ENCODE measurements around the gene NFAM1.

The NFAM1 gene

GRCh38 chr22:42365111-42365865 lies 66.9 kb downstream of the NFAM1 start:
- FAIRE-seq (no peak), DNase-seq (ENCODE audit: insufficient read length, low spot score) (no peak)

- FAIRE-seq (no peak), DNase-seq (ENCODE audit: insufficient read length, low spot score) (no peak)
Observed at GRCh38 chr22:42364604-42365110, 67.5 kb downstream of the NFAM1 start.

GRCh38 chr22:42363892-42364291 lies 68.3 kb downstream of the NFAM1 start:
- DNase-seq (ENCODE audit: insufficient read length, low spot score) (no peak), FAIRE-seq (no peak)

- no peak for FAIRE-seq
- no peak for DNase-seq (ENCODE audit: insufficient read length, low spot score)
Observed at GRCh38 chr22:42361523-42361922, 70.7 kb downstream of the NFAM1 start.

- FAIRE-seq, result no peak
- no peak for DNase-seq (ENCODE audit: insufficient read length, low spot score)
Observed at GRCh38 chr22:42360348-42360747, 71.9 kb downstream of the NFAM1 start.

GRCh38 chr22:42358643-42359558 lies 73.3 kb downstream of the NFAM1 start:
- no peak for DNase-seq (ENCODE audit: insufficient read length, low spot score)
- no peak for FAIRE-seq

GRCh38 chr22:42357634-42358296 lies 74.4 kb downstream of the NFAM1 start:
- no peak for FAIRE-seq

GRCh38 chr22:42357221-42357620 lies 75.0 kb downstream of the NFAM1 start:
- FAIRE-seq, result no peak
- no peak for DNase-seq (ENCODE audit: insufficient read length, low spot score)

More at GRCh38 chr22:42357634-42358296, 74.4 kb downstream of the NFAM1 start:
- no peak for DNase-seq (ENCODE audit: insufficient read length, low spot score)

- FAIRE-seq, result no peak
- DNase-seq (ENCODE audit: insufficient read length, low spot score), result no peak
Observed at GRCh38 chr22:42356533-42356932, 75.7 kb downstream of the NFAM1 start.

GRCh38 chr22:42353883-42354727 lies 78.1 kb downstream of the NFAM1 start:
- FAIRE-seq (no peak), DNase-seq (ENCODE audit: insufficient read length, low spot score) (no peak)

- no peak for DNase-seq (ENCODE audit: insufficient read length, low spot score)
- FAIRE-seq, result no peak
Observed at GRCh38 chr22:42350373-42350772, 81.8 kb downstream of the NFAM1 start.

GRCh38 chr22:42347281-42347824 lies 84.8 kb downstream of the NFAM1 start:
- DNase-seq (ENCODE audit: insufficient read length, low spot score) (no peak), FAIRE-seq (no peak)

- DNase-seq (ENCODE audit: insufficient read length, low spot score) (no peak), FAIRE-seq (no peak)
Observed at GRCh38 chr22:42346722-42347121, 85.5 kb downstream of the NFAM1 start.

- DNase-seq (ENCODE audit: insufficient read length, low spot score) (no peak), FAIRE-seq (no peak)
Observed at GRCh38 chr22:42345458-42345857, 86.7 kb downstream of the NFAM1 start.

GRCh38 chr22:42344361-42344905 lies 87.8 kb downstream of the NFAM1 start:
- DNase-seq (ENCODE audit: insufficient read length, low spot score), result no peak
- no peak for FAIRE-seq

- no peak for FAIRE-seq
- DNase-seq (ENCODE audit: insufficient read length, low spot score), result peak; percentile 41
Observed at GRCh38 chr22:42343531-42344081, 88.6 kb downstream of the NFAM1 start.

GRCh38 chr22:42343121-42343454 lies 89.1 kb downstream of the NFAM1 start:
- no peak for FAIRE-seq
- peak; percentile 27 for DNase-seq (ENCODE audit: insufficient read length, low spot score)

GRCh38 chr22:42342426-42343120 lies 89.6 kb downstream of the NFAM1 start:
- DNase-seq (ENCODE audit: insufficient read length, low spot score) (no peak), FAIRE-seq (no peak)

- FAIRE-seq (no peak), DNase-seq (ENCODE audit: insufficient read length, low spot score) (no peak)
Observed at GRCh38 chr22:42341779-42342178, 90.4 kb downstream of the NFAM1 start.
